GM23338 (cell line): ENCODE measurements around the gene RALGPS1. TPM values are rescaled to one million over a fixed set of nuclear protein-coding genes. Genes with fewer than 3 reads are reported as not detected.

Source experiments
- ATAC-seq: fragments of 200-7000 bp; cut with Tn5 transposase; 3 replicates; pipeline ENCODE4 v1.9.1; 2020
- DNase-seq: peaks from one replicate; pipeline ENCODE4 v3.0.0-alpha.2; 2015; ENCODE audit warnings: low spot score
- H2AFZ ChIP-seq: fragments of 200-600 bp; sonication (generic); 2 replicates; pipeline ENCODE4 v1.8.0; 2016; ENCODE audit warnings: antibody characterized with exemption, mild to moderate bottlenecking, moderate library complexity
- H3F3A ChIP-seq: fragments of 200-600 bp; sonication (generic); replicated peaks from 2 replicates; pipeline ENCODE4 v1.8.0; 2017; ENCODE audit warnings: antibody characterized with exemption, mixed run types, low read depth
- H3K27ac ChIP-seq: fragments of 200-600 bp; sonication (generic); 2 replicates; pipeline ENCODE4 v1.6.1; 2016; ENCODE audit warnings: low read depth
- H3K27me3 ChIP-seq: fragments of 200-600 bp; sonication (generic); 2 replicates; pipeline ENCODE4 v1.8.0; 2016; ENCODE audit warnings: mild to moderate bottlenecking, mixed run types, moderate library complexity; ENCODE audit not compliant: insufficient read depth
- H3K36me3 ChIP-seq: fragments of 200-600 bp; sonication (generic); 2 replicates; pipeline ENCODE4 v1.8.0; 2016; ENCODE audit warnings: mild to moderate bottlenecking; ENCODE audit not compliant: insufficient read depth
- H3K4me1 ChIP-seq: fragments of 200-600 bp; sonication (generic); 2 replicates; pipeline ENCODE4 v1.8.0; 2016; ENCODE audit warnings: mild to moderate bottlenecking, moderate library complexity; ENCODE audit not compliant: insufficient read depth
- H3K4me2 ChIP-seq: fragments of 200-600 bp; sonication (generic); 2 replicates; pipeline ENCODE4 v1.7.1; 2017; ENCODE audit warnings: mixed run types
- H3K4me3 ChIP-seq: fragments of 200-600 bp; sonication (generic); 2 replicates; pipeline ENCODE4 v1.6.1; 2016; ENCODE audit warnings: mixed run types
- H3K79me2 ChIP-seq: fragments of 200-600 bp; sonication (generic); replicated peaks from 2 replicates; pipeline ENCODE4 v1.8.0; 2017; ENCODE audit warnings: mild to moderate bottlenecking; ENCODE audit not compliant: insufficient read depth
- H3K9me2 ChIP-seq: fragments of 200-600 bp; sonication (generic); 2 replicates; pipeline ENCODE4 v1.8.0; 2017; ENCODE audit not compliant: insufficient read depth
- H4K20me1 ChIP-seq: fragments of 200-600 bp; sonication (generic); replicated peaks from 2 replicates; pipeline ENCODE4 v1.8.0; 2017; ENCODE audit warnings: mild to moderate bottlenecking; ENCODE audit not compliant: insufficient read depth
- H3K27ac Mint-ChIP-seq: 2 replicates; pipeline ENCODE4 v1.8.0; 2020; ENCODE audit warnings: inconsistent platforms, mild to moderate bottlenecking, moderate library complexity, mixed read lengths
- H3K27me3 Mint-ChIP-seq: 3 replicates; pipeline ENCODE4 v1.8.0; 2022; ENCODE audit warnings: low read depth, mild to moderate bottlenecking, moderate library complexity, mixed read lengths, inconsistent platforms; ENCODE audit not compliant: insufficient read depth, poor library complexity
- H3K36me3 Mint-ChIP-seq: 3 replicates; pipeline ENCODE4 v1.8.0; 2021; ENCODE audit warnings: low read depth, mild to moderate bottlenecking, inconsistent platforms, moderate library complexity, mixed read lengths
- H3K4me1 Mint-ChIP-seq: 3 replicates; pipeline ENCODE4 v1.8.0; 2020; ENCODE audit warnings: mild to moderate bottlenecking, inconsistent platforms, mixed read lengths
- H3K4me3 Mint-ChIP-seq: 3 replicates; pipeline ENCODE4 v1.8.0; 2021; ENCODE audit warnings: moderate library complexity, mild to moderate bottlenecking, inconsistent platforms, mixed read lengths
- H3K9me3 Mint-ChIP-seq: 3 replicates; pipeline ENCODE4 v1.8.0; 2020; ENCODE audit warnings: moderate library complexity, mild to moderate bottlenecking, inconsistent platforms, mixed read lengths
- CTCF ChIP-seq, 2 experiments: fragments of 200-600 bp in 1 of 2; sonication (generic) in 1 of 2; conservative IDR thresholded peaks; 2 replicates each; pipeline versions ENCODE4 v1.5.1 to v1.6.1; 2016 to 2017; ENCODE audit warnings: antibody characterized with exemption in 2 of 2, low read depth in 2 of 2, mild to moderate bottlenecking in 2 of 2, moderate library complexity in 1 of 2
- ETS1 ChIP-seq: IDR thresholded peaks from 2 replicates; pipeline ENCODE4 v1.6.1; 2016; ENCODE audit warnings: antibody characterized with exemption
- JUNB ChIP-seq: IDR thresholded peaks from one replicate; pipeline ENCODE4 v1.6.1; 2016; ENCODE audit warnings: antibody characterized with exemption; ENCODE audit not compliant: unreplicated experiment
- NANOG ChIP-seq: IDR thresholded peaks from 2 replicates; pipeline ENCODE4 v1.6.1; 2016; ENCODE audit warnings: antibody characterized with exemption, borderline replicate concordance
- POLR2AphosphoS5 ChIP-seq: IDR thresholded peaks from 2 replicates; pipeline ENCODE4 v1.6.1; 2016; ENCODE audit warnings: antibody characterized with exemption, low read depth
- REST ChIP-seq: IDR thresholded peaks from one replicate; pipeline ENCODE4 v1.6.1; 2018; ENCODE audit warnings: antibody characterized with exemption; ENCODE audit not compliant: unreplicated experiment
- ZNF114 ChIP-seq: fragments of 250-450 bp; sonication (Bioruptor Pico); IDR thresholded peaks from 2 replicates; pipeline ENCODE4 v1.5.0; 2020; ENCODE audit warnings: mild to moderate bottlenecking, moderate library complexity
- ZNF331 ChIP-seq: fragments of 250-450 bp; sonication (Bioruptor Pico); IDR thresholded peaks from 2 replicates; pipeline ENCODE4 v1.5.0; 2020; ENCODE audit warnings: low read depth, mild to moderate bottlenecking, moderate library complexity
- polyA plus RNA-seq: library from polyadenylated mRNA; unstranded; fragments of >200 nt; fragmentation: Nextera tagmentation; extraction: Ambion mirVana; gene quantifications from 2 replicates; pipeline ENCODE4 v1.2.1, GENCODE V29; 2016
- total RNA-seq: library from RNA; depleted of rRNA; stranded (reverse); fragments of >200 nt; shearing (Covaris generic); gene quantifications from 2 replicates; pipeline ENCODE4 v1.2.3, GENCODE V29; 2014

RALGPS1 gene
- total and polyA plus RNA-seq, 2 experiments from 2014 or later, result 18.2 to 57.1 TPM

- Mint-ChIP-seq H3K36me3 (no peaks in the 10 kb centered on the region), H3K27me3 (peaks cover 4% of the 10 kb centered on the region), H3K4me3 (no peak overlapping the region), H3K4me1 (peaks cover 23% of the 10 kb centered on the region), H3K27ac (no peak overlapping the region), H3K9me3 (no peaks in the 10 kb centered on the region)
- Histone ChIP-seq H2AFZ (no peak overlapping the region), H3K4me1 (peaks cover 5% of the 10 kb centered on the region; the same call in 1 of the 2 replicates), H3K27ac (no peak overlapping the region), H3K9me2 (no peaks in the 10 kb centered on the region), H3K36me3 (no peaks in the 10 kb centered on the region), H3F3A (no peaks in the 10 kb centered on the region), H4K20me1 (no peaks in the 10 kb centered on the region; the same call in 1 of the 2 replicates), H3K27me3 (no peaks in the 10 kb centered on the region), H3K4me3 (no peak overlapping the region), H3K4me2 (no peak overlapping the region), H3K79me2 (no peaks in the 10 kb centered on the region)
- no peak for DNase-seq
- TF ChIP-seq JUNB, result no peak
- TF ChIP-seq ETS1, result no peak
- TF ChIP-seq REST, result no peak
- no peak for ATAC-seq
Measured at GRCh38 chr9:127167560-127168326, 253.2 kb downstream of the RALGPS1 start.

- no peaks in the 10 kb centered on the region for H3K79me2 ChIP-seq
- ATAC-seq (no peak), DNase-seq (no peak)
- H3K4me3 ChIP-seq, result no peak overlapping the region
- no peaks in the 10 kb centered on the region; the same call in 1 of the 2 replicates for H4K20me1 ChIP-seq
- Mint-ChIP-seq H3K27me3 (peaks cover 3% of the 10 kb centered on the region), H3K9me3 (no peaks in the 10 kb centered on the region), H3K4me3 (no peak overlapping the region), H3K27ac (no peak overlapping the region), H3K4me1 (peaks cover 15% of the 10 kb centered on the region), H3K36me3 (no peaks in the 10 kb centered on the region; the same call in 2 of the 3 replicates)
- H3K27ac ChIP-seq, result no peak overlapping the region
- no peaks in the 10 kb centered on the region for H3K4me1 ChIP-seq
- H3F3A ChIP-seq, result no peaks in the 10 kb centered on the region
- no peaks in the 10 kb centered on the region for H3K36me3 ChIP-seq
- 0 out of 2 replicates have a peak, but pooled peaks cover 6% of the 10 kb centered on the region for H3K9me2 ChIP-seq
- no peak overlapping the region for H2AFZ ChIP-seq
- H3K4me2 ChIP-seq, result no peak overlapping the region
- no peaks in the 10 kb centered on the region for H3K27me3 ChIP-seq
- TF ChIP-seq POLR2AphosphoS5 (no peak), CTCF (conservative IDR thresholded peaks at IDR 0.05; ENCODE audit: low read depth in 2 of 2) (no peak), NANOG (no peak), REST (no peak), ZNF331 (CRISPR knock-in tag) (no peak), ZNF114 (CRISPR knock-in tag) (no peak)
Measured at GRCh38 chr9:127168756-127169574, 254.4 kb downstream of the RALGPS1 start.
